ENCODE data around the gene FAM174A.
"Not testable (repeated sequence)": the region's sequence is repeated elsewhere in the genome, so short reads cannot be mapped to it uniquely, and the experiment has no call there.

FAM174A gene

GRCh38 chr5:100575815-100576214 lies 40.6 kb downstream of the FAM174A start:
- DNase-seq (ENCODE audit: low spot score) (no peak), FAIRE-seq (no peak)

GRCh38 chr5:100576217-100576751 lies 41.1 kb downstream of the FAM174A start:
- DNase-seq (ENCODE audit: low spot score) (no peak), FAIRE-seq (no peak)

GRCh38 chr5:100577506-100577905 lies 42.3 kb downstream of the FAM174A start:
- no peak for FAIRE-seq

GRCh38 chr5:100584069-100584468 lies 48.9 kb downstream of the FAM174A start:
- FAIRE-seq, result no peak
- DNase-seq (ENCODE audit: low spot score), result no peak

More at GRCh38 chr5:100577506-100577905, 42.3 kb downstream of the FAM174A start:
- no peak for DNase-seq (ENCODE audit: low spot score)

GRCh38 chr5:100584889-100585288 lies 49.7 kb downstream of the FAM174A start:
- no peak for DNase-seq (ENCODE audit: low spot score)
- no peak for FAIRE-seq

GRCh38 chr5:100590867-100591266 lies 55.7 kb downstream of the FAM174A start:
- FAIRE-seq (no peak), DNase-seq (ENCODE audit: low spot score) (no peak)

GRCh38 chr5:100595152-100595811 lies 60.1 kb downstream of the FAM174A start:
- FAIRE-seq, result no peak
- DNase-seq (ENCODE audit: low spot score), result peak; percentile 70

- DNase-seq (ENCODE audit: low spot score), result no peak
- no peak for FAIRE-seq
Observed at GRCh38 chr5:100595812-100596173, 60.6 kb downstream of the FAM174A start.

GRCh38 chr5:100598446-100598845 lies 63.3 kb downstream of the FAM174A start:
- no peak for DNase-seq (ENCODE audit: low spot score)
- no peak for FAIRE-seq

- no peak for FAIRE-seq
- no peak for DNase-seq (ENCODE audit: low spot score)
Observed at GRCh38 chr5:100600298-100600994, 65.3 kb downstream of the FAM174A start.

GRCh38 chr5:100603141-100603540 lies 68.0 kb downstream of the FAM174A start:
- FAIRE-seq, result no peak
- no peak for DNase-seq (ENCODE audit: low spot score)

- FAIRE-seq; DNase-seq (ENCODE audit: low spot score): not testable (repeated sequence)
Observed at GRCh38 chr5:100604021-100604420, 68.8 kb downstream of the FAM174A start.

- no peak for DNase-seq (ENCODE audit: low spot score)
- FAIRE-seq, result no peak
Observed at GRCh38 chr5:100609594-100609993, 74.4 kb downstream of the FAM174A start.

- DNase-seq (ENCODE audit: low spot score) (no peak), FAIRE-seq (no peak)
Observed at GRCh38 chr5:100614308-100614707, 79.1 kb downstream of the FAM174A start.

- DNase-seq (ENCODE audit: low spot score) (no peak), FAIRE-seq (no peak)
Observed at GRCh38 chr5:100615362-100615761, 80.2 kb downstream of the FAM174A start.

GRCh38 chr5:100616291-100616690 lies 81.1 kb downstream of the FAM174A start:
- FAIRE-seq, result no peak
- no peak for DNase-seq (ENCODE audit: low spot score)

GRCh38 chr5:100616981-100617380 lies 81.8 kb downstream of the FAM174A start:
- no peak for FAIRE-seq
- DNase-seq (ENCODE audit: low spot score), result no peak

- DNase-seq (ENCODE audit: low spot score) (no peak), FAIRE-seq (no peak)
Observed at GRCh38 chr5:100623719-100624118, 88.5 kb downstream of the FAM174A start.

GRCh38 chr5:100634937-100635534 lies 99.9 kb downstream of the FAM174A start:
- FAIRE-seq (no peak), DNase-seq (ENCODE audit: low spot score) (no peak)
